Activated T-cell treated with anti-CD3 and anti-CD28 coated beads, Interleukin-2, amount 50 U/mL, for 4 hours (primary cell): ENCODE data around the gene GPAM. TPM values are rescaled to one million over a fixed set of nuclear protein-coding genes. Genes with fewer than 3 reads are reported as not detected.

ENCODE experiments used
- ATAC-seq, 2 donors: fragments of 200-7000 bp; cut with Tn5 transposase; one replicate each; pipeline ENCODE4 v1.10.0; 2021
- DNase-seq: peaks from one replicate; pipeline ENCODE4 v3.0.0-alpha.2; 2020
- H3K27me3 Mint-ChIP-seq: one replicate; pipeline ENCODE4 v1.8.0; 2021; ENCODE audit warnings: low read depth, mixed read lengths
- H3K36me3 Mint-ChIP-seq: one replicate; pipeline ENCODE4 v1.8.0; 2022; ENCODE audit warnings: mixed read lengths; ENCODE audit not compliant: insufficient read depth
- H3K4me1 Mint-ChIP-seq: one replicate; pipeline ENCODE4 v1.8.0; 2021; ENCODE audit warnings: low read depth, mixed read lengths
- H3K4me3 Mint-ChIP-seq: one replicate; pipeline ENCODE4 v1.8.0; 2021; ENCODE audit warnings: mild to moderate bottlenecking, moderate library complexity, mixed read lengths
- H3K9me3 Mint-ChIP-seq: one replicate; pipeline ENCODE4 v1.8.0; 2021; ENCODE audit warnings: mixed read lengths
- total RNA-seq, 3 donors: library from RNA; stranded (reverse); gene quantifications; one replicate each; pipeline ENCODE4 v1.2.1, GENCODE V29; 2021

The GPAM gene
- total RNA-seq, 3 donors from 2014 or later = 10.4 to 13.2 (median 12.1) TPM

DNA sequence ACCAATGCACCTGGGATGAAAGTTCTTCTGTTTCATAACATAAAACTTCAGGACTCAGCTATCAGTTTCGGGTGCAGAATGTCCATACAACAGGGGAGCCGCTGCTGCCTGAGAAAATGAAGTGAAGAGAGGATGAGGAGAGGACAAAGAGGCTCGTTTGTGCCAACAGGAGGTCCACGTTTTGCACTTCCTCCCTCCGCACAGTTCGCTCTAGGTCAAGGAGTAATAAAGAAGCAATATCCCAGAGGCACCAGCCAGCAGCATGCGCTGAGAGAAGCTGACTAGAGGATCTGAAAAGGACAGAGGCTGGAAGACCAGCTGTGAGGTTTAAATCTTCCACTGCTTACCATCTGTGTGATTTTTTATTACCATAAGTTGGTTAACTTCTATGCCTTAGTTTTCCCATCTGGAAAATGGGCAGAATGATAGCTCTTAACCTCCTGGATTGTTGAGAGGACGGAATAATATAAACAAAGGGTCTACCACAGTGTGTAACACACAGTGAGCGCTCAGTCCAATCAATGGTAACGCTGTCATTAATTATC is 709 bp downstream of the GPAM start:
- peaks cover 13% of the 10 kb centered on the region for H3K36me3 Mint-ChIP-seq
- H3K4me1 Mint-ChIP-seq = peaks cover 23% of the 10 kb centered on the region
- ATAC-seq (no peak), DNase-seq (no peak)
- peaks cover 7% of the 10 kb centered on the region for H3K27me3 Mint-ChIP-seq
- H3K9me3 Mint-ChIP-seq = peaks cover 5% of the 10 kb centered on the region
- H3K4me3 Mint-ChIP-seq = peak overlapping the region; percentile 91

DNA sequence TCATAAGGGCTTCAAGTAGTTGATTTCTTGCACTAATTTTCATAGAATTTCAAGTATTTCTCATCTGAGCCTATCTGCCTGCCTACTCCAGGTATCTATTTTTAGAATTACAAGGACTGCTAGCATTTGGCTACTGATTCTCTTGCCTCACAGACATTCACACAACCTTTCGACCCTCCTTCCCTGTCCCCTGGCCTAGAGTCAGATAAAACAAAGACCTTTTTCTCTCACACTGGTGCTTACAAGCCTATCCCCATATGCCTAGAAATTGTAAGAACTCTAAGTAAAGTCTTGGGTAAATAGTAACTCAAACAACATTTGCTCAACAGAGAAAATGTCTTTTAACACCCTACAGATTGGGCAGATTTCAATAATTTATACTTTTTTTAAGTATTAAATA is 6.3 kb downstream of the GPAM start:
- H3K27me3 Mint-ChIP-seq = no peaks in the 10 kb centered on the region
- peaks cover 32% of the 10 kb centered on the region for H3K36me3 Mint-ChIP-seq
- no peaks in the 10 kb centered on the region for H3K9me3 Mint-ChIP-seq
- no peak for ATAC-seq
- H3K4me3 Mint-ChIP-seq = no peak overlapping the region
- DNase-seq = no peak
- peaks cover 3% of the 10 kb centered on the region for H3K4me1 Mint-ChIP-seq

DNA sequence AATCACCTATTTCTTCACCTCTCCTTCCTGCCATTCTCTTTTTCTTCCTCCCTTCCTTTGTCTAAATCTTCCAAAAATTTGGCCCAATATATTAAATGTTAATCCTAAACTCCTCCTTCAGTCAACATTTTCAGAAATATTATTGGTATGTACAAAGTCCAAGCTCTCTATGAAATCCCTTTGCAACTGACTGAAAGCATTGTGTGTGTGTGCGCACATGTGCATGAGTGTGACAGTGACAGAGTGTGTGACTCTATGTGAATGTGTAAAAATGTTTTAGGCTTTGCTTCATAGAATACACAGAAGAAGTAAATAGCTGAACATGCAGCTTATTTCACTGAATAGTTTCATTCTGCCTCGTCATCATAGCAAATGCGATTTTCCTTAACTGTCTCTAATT is 7.0 kb downstream of the GPAM start:
- DNase-seq (no peak), ATAC-seq (no peak)
- no peaks in the 10 kb centered on the region for H3K4me1 Mint-ChIP-seq
- no peak overlapping the region for H3K4me3 Mint-ChIP-seq
- H3K36me3 Mint-ChIP-seq = peaks cover 37% of the 10 kb centered on the region
- H3K9me3 Mint-ChIP-seq = no peaks in the 10 kb centered on the region
- no peaks in the 10 kb centered on the region for H3K27me3 Mint-ChIP-seq

GRCh38 chr10:112175409-112175808 is 8.2 kb downstream of the GPAM start:
- no peaks in the 10 kb centered on the region for H3K4me1 Mint-ChIP-seq
- H3K9me3 Mint-ChIP-seq = no peaks in the 10 kb centered on the region
- ATAC-seq (no peak), DNase-seq (no peak)
- no peak overlapping the region for H3K4me3 Mint-ChIP-seq
- no peaks in the 10 kb centered on the region for H3K27me3 Mint-ChIP-seq
- H3K36me3 Mint-ChIP-seq = peaks cover 47% of the 10 kb centered on the region

GRCh38 chr10:112173206-112173605 is 10.4 kb downstream of the GPAM start:
- DNase-seq (no peak), ATAC-seq (no peak)
- no peaks in the 10 kb centered on the region for H3K4me1 Mint-ChIP-seq
- H3K36me3 Mint-ChIP-seq = peaks cover 46% of the 10 kb centered on the region
- no peak overlapping the region for H3K4me3 Mint-ChIP-seq
- H3K27me3 Mint-ChIP-seq = no peaks in the 10 kb centered on the region
- H3K9me3 Mint-ChIP-seq = no peaks in the 10 kb centered on the region

- Mint-ChIP-seq H3K27me3 (no peaks in the 10 kb centered on the region), H3K4me3 (no peak overlapping the region), H3K4me1 (no peaks in the 10 kb centered on the region), H3K9me3 (no peaks in the 10 kb centered on the region), H3K36me3 (peaks cover 48% of the 10 kb centered on the region)
- ATAC-seq (no peak), DNase-seq (no peak)
Measured at GRCh38 chr10:112168733-112169132, 14.8 kb downstream of the GPAM start.

DNA sequence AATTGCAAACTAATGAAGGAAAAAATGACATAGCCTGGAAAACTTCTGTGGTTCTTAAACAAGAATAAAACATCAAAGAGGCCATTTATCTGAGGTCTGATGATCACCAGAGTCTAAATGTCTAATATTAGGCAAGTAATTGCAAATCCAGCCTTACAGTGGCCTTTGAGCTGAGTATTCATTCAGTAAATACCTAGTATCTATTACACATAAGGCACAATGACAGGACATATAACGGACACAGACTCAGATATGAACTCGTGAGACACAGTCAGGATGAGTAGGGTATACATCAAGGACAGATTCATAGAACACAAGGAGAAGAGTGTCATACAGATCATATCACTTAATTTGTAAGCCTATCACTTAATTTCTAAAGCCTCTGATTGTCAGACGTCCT is 16.8 kb downstream of the GPAM start:
- H3K27me3 Mint-ChIP-seq = no peaks in the 10 kb centered on the region
- H3K36me3 Mint-ChIP-seq = peaks cover 45% of the 10 kb centered on the region
- ATAC-seq (no peak), DNase-seq (no peak)
- no peaks in the 10 kb centered on the region for H3K4me1 Mint-ChIP-seq
- H3K4me3 Mint-ChIP-seq = no peak overlapping the region
- H3K9me3 Mint-ChIP-seq = no peaks in the 10 kb centered on the region

DNA sequence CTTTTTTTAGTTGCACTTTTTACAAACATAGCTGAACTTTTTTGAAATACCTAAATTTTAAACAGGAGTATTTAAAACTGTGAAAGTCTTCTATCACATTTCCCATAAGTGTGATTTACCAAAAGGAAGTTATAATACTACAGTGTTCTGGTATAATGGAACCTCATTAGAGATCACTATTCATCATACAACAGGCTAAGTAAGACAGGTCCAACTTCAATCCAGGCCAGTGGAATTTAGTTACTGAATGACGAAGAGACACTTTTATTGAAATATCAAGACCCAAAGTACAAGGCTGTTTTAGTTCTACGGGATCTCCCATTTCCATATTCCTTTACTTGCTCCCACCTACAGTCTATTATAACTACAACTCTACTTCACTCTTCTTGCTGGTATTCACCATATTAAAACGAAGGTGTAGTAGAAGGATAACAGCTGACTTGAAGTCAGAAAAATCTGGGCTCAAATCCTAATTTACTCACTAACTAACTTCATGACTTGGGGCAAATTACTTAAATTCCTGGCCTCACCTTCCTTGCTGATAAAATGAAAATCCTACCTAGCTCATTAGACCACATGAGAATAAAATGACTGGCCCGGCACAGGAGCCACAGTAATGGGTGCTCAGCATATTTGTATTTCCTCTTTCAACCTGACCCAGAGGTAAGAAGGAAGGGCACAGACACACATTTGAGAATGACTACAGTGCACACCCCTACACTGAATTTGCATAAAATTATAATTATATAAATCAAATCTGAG is 21.6 kb downstream of the GPAM start:
- H3K4me3 Mint-ChIP-seq = no peak overlapping the region
- ATAC-seq (no peak), DNase-seq (no peak)
- no peaks in the 10 kb centered on the region for H3K9me3 Mint-ChIP-seq
- H3K27me3 Mint-ChIP-seq = no peaks in the 10 kb centered on the region
- no peaks in the 10 kb centered on the region for H3K4me1 Mint-ChIP-seq
- peaks cover 40% of the 10 kb centered on the region for H3K36me3 Mint-ChIP-seq

GRCh38 chr10:112160834-112161233 is 22.7 kb downstream of the GPAM start:
- DNase-seq (no peak), ATAC-seq (no peak)
- no peaks in the 10 kb centered on the region for H3K4me1 Mint-ChIP-seq
- no peaks in the 10 kb centered on the region for H3K9me3 Mint-ChIP-seq
- H3K4me3 Mint-ChIP-seq = no peak overlapping the region
- no peaks in the 10 kb centered on the region for H3K27me3 Mint-ChIP-seq
- H3K36me3 Mint-ChIP-seq = peaks cover 37% of the 10 kb centered on the region

DNA sequence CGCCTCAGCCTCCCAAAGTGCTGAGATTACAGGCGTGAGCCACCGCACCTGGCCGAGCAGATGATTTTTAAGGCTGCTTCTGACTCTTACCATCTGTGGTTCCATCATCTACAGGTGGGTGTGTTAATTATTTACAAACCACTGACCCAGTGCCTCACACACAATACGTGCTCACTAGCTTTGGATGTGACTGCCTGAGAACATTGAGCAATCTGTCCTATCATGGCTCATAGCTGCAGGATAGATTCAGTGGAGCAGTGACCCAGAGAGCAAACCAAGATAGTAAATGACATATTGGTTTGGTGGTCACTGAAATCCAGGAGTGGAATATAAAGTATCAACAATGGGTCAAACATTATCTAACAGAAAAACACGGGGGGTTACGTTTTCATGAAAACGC is 24.1 kb downstream of the GPAM start:
- Mint-ChIP-seq H3K36me3 (peaks cover 41% of the 10 kb centered on the region), H3K27me3 (no peaks in the 10 kb centered on the region), H3K4me1 (no peaks in the 10 kb centered on the region), H3K4me3 (no peak overlapping the region), H3K9me3 (no peaks in the 10 kb centered on the region)
- no peak for DNase-seq
- ATAC-seq = no peak

- ATAC-seq = no peak
- H3K4me1 Mint-ChIP-seq = no peaks in the 10 kb centered on the region
Measured at GRCh38 chr10:112151524-112152039, 32.0 kb downstream of the GPAM start.

GRCh38 chr10:112148331-112148730 is 35.2 kb downstream of the GPAM start:
- ATAC-seq (no peak), DNase-seq (no peak)
- no peaks in the 10 kb centered on the region for H3K27me3 Mint-ChIP-seq
- H3K9me3 Mint-ChIP-seq = no peaks in the 10 kb centered on the region
- H3K36me3 Mint-ChIP-seq = peaks cover 7% of the 10 kb centered on the region
- H3K4me1 Mint-ChIP-seq = no peaks in the 10 kb centered on the region
- no peak overlapping the region for H3K4me3 Mint-ChIP-seq

More at GRCh38 chr10:112151524-112152039, 32.0 kb downstream of the GPAM start:
- Mint-ChIP-seq H3K9me3 (no peaks in the 10 kb centered on the region), H3K36me3 (peaks cover 19% of the 10 kb centered on the region), H3K27me3 (no peaks in the 10 kb centered on the region), H3K4me3 (no peak overlapping the region)
- no peak for DNase-seq

DNA sequence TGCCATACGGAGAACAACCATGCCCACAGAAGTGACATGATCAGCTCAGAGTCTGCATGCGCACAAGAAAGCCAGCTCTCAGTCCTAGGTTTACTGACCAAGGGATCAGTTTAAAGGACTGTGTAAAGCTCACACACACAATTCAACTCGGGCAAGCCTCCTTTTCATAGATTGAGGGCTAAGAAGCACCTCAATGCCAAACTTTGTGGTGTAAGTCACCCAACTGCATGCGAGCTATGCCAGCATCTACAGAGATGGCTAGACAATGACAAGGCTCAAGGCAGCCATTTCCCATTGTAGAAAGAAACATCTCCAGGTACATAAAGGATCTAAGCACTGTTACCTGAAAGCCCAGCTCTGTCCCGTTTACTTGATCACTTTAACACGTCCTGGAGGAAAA is 36.8 kb downstream of the GPAM start:
- no peaks in the 10 kb centered on the region for H3K9me3 Mint-ChIP-seq
- DNase-seq (no peak), ATAC-seq (no peak)
- no peaks in the 10 kb centered on the region for H3K4me1 Mint-ChIP-seq
- no peak overlapping the region for H3K4me3 Mint-ChIP-seq
- H3K27me3 Mint-ChIP-seq = no peaks in the 10 kb centered on the region
- peaks cover 3% of the 10 kb centered on the region for H3K36me3 Mint-ChIP-seq

- DNase-seq = no peak
- H3K36me3 Mint-ChIP-seq = no peaks in the 10 kb centered on the region
- H3K9me3 Mint-ChIP-seq = no peaks in the 10 kb centered on the region
- ATAC-seq = no peak
- H3K4me3 Mint-ChIP-seq = no peak overlapping the region
- H3K4me1 Mint-ChIP-seq = no peaks in the 10 kb centered on the region
- H3K27me3 Mint-ChIP-seq = no peaks in the 10 kb centered on the region
Measured at GRCh38 chr10:112145263-112145662, 38.3 kb downstream of the GPAM start.

DNA sequence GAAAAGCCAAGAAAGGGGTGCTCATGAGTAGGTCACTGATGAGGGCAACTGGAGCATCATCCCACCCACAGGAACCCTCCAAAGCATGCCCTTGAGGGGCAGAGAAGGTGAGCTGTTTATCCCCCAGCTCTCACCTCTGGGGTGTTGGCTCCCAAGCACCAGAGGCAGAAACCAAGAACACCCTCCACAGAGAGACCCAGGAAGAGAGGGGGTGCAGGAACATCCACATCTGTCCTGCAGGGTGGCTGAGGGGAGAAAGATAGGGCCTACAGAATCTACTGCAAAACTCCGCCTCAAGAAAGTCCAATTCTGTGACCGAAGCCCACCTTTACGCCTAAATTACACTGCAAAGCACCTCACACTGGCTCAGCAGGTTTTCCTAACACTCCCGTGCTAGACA is 40.1 kb downstream of the GPAM start:
- no peak for ATAC-seq
- Mint-ChIP-seq H3K27me3 (peaks cover 1% of the 10 kb centered on the region), H3K36me3 (no peaks in the 10 kb centered on the region), H3K4me3 (no peak overlapping the region), H3K9me3 (no peaks in the 10 kb centered on the region), H3K4me1 (peaks cover 3% of the 10 kb centered on the region)
- no peak for DNase-seq
